ENCODE measurements around the gene PAPLN.

- no peak for TF ChIP-seq EZH2 (IDR thresholded peaks at IDR 0.05; ENCODE audit: borderline replicate concordance, low read length)
- no peak for TF ChIP-seq CTCF (IDR thresholded peaks at IDR 0.05; ENCODE audit: low read length)
Measured at GRCh38 chr14:73289729-73290128, 52.4 kb downstream of the PAPLN start.
